B cell (primary cell): ENCODE results near the gene KCTD13.

ENCODE experiments used
- CTCF ChIP-seq: fragments of 200-600 bp; IDR thresholded peaks from one replicate; pipeline ENCODE4 v1.8.0; 2022; ENCODE audit warnings: antibody characterized with exemption, mild to moderate bottlenecking
- EZH2 ChIP-seq: IDR thresholded peaks from 2 replicates; pipeline ENCODE4 v1.6.1; 2012; ENCODE audit warnings: borderline replicate concordance, low read depth, mild to moderate bottlenecking, moderate library complexity, low read length; ENCODE audit not compliant: insufficient read depth, poor library complexity, severe bottlenecking

- TF ChIP-seq CTCF (no peak), EZH2 (no peak)
Measured at GRCh38 chr16:29915590-29916247, 10.3 kb downstream of the KCTD13 start.
